K562 (cell line): Measurements from ENCODE around the gene DDC. TPM values are rescaled to one million over a fixed set of nuclear protein-coding genes. Genes with fewer than 3 reads are reported as not detected.

Experiments
- ATAC-seq: fragments of 200-7000 bp; cut with Tn5 transposase; 3 replicates; pipeline ENCODE4 v1.9.1; 2020; ENCODE audit warnings: moderate library complexity
- BruUV-seq: library from RNA; stranded (reverse); fragments of 400-500 nt; replicated peaks from 2 replicates; lab custom pipeline; 2021; lab: Mats Ljungman, UMichigan
- CTCF ChIA-PET: fragments of 300-600 bp; formaldehyde crosslinking; extraction: SDS; loops from one replicate; lab custom pipeline; 2021; ENCODE audit warnings: low intra/inter-chr PET ratio; lab: Yijun Ruan, JAX
- POLR2A ChIA-PET: fragments of 300-600, 350-650 bp; sonication (Branson Sonifier 250); formaldehyde crosslinking; extraction: SDS; loops from one replicate; lab custom pipeline; 2021; ENCODE audit warnings: antibody characterized with exemption, inconsistent platforms; lab: Yijun Ruan, JAX
- DNase-seq, 4 experiments: peaks; one replicate each; pipeline versions ENCODE4 v3.0.0 to v3.0.0-alpha.2; 2011 to 2018; ENCODE audit warnings: low spot score in 3 of 4, mixed read lengths in 3 of 4; ENCODE audit errors: extremely low read depth in 1 of 4
- FAIRE-seq: peaks from 2 replicates; lab custom pipeline; 2011; peaks lifted over from hg19 to GRCh38; lab: Jason Lieb, UNC
- H2AFZ ChIP-seq: 2 replicates; pipeline ENCODE4 v1.6.0; 2011; ENCODE audit warnings: low read depth, low read length, control low read depth, inconsistent platforms
- H3K27ac ChIP-seq: fragments of 200-600 bp; 3 replicates; pipeline ENCODE4 v1.8.0; 2011; ENCODE audit warnings: low read depth, mild to moderate bottlenecking, control low read depth, inconsistent platforms, low read length, moderate library complexity, mixed read lengths; ENCODE audit errors: extremely low read depth
- H3K27me3 ChIP-seq, 2 experiments: fragments of 300-600 bp in 1 of 2; 2 replicates in 1 of 2; 3 replicates in 1 of 2; pipeline versions ENCODE4 v1.6.0 to v1.8.0; 2011; ENCODE audit warnings: inconsistent platforms in 2 of 2, low read length in 2 of 2, mild to moderate bottlenecking in 1 of 2, mixed read lengths in 1 of 2, moderate library complexity in 1 of 2; ENCODE audit not compliant: control insufficient read depth in 2 of 2, insufficient read depth in 2 of 2
- H3K36me3 ChIP-seq: fragments of 300-600 bp; 3 replicates; pipeline ENCODE4 v1.8.0; 2011; ENCODE audit warnings: mild to moderate bottlenecking, low read length, inconsistent platforms; ENCODE audit not compliant: control insufficient read depth, insufficient read depth
- H3K4me1 ChIP-seq, 2 experiments: fragments of 200-600 bp in 1 of 2; replicated peaks in 1 of 2; 2 replicates in 1 of 2; 3 replicates in 1 of 2; pipeline versions ENCODE4 v1.5.1 to v1.8.0; 2011; ENCODE audit warnings: inconsistent platforms in 2 of 2, low read length in 2 of 2, mild to moderate bottlenecking in 1 of 2, mixed read lengths in 1 of 2, moderate library complexity in 1 of 2; ENCODE audit not compliant: control insufficient read depth in 2 of 2, insufficient read depth in 2 of 2
- H3K4me2 ChIP-seq: 2 replicates; pipeline ENCODE4 v1.6.1; 2011; ENCODE audit warnings: low read length, control low read depth, inconsistent platforms, mixed read lengths; ENCODE audit not compliant: insufficient read depth
- H3K4me3 ChIP-seq: fragments of 200-600 bp; sonication (generic), shearing (Covaris generic); 2 replicates; pipeline ENCODE4 v1.5.1; 2016; ENCODE audit warnings: control low read depth, inconsistent platforms
- H3K79me2 ChIP-seq: fragments of 200-600 bp; 3 replicates; pipeline ENCODE4 v1.8.0; 2011; ENCODE audit warnings: low read length, inconsistent platforms; ENCODE audit not compliant: control insufficient read depth, insufficient read depth
- H3K9ac ChIP-seq, 2 experiments: 2 replicates each; pipeline versions ENCODE4 v1.6.0 to v1.6.1; 2011; ENCODE audit warnings: low read depth in 2 of 2, low read length in 2 of 2, control low read depth in 1 of 2, inconsistent platforms in 1 of 2, mild to moderate bottlenecking in 1 of 2, mixed read lengths in 1 of 2; ENCODE audit not compliant: insufficient read depth in 1 of 2
- H3K9me1 ChIP-seq: one replicate; pipeline ENCODE4 v1.6.0; 2011; ENCODE audit warnings: inconsistent platforms, mild to moderate bottlenecking, low read length, moderate library complexity; ENCODE audit not compliant: control insufficient read depth, insufficient read depth
- H3K9me3 ChIP-seq: replicated peaks from 2 replicates; pipeline ENCODE4 v1.5.1; 2011; ENCODE audit warnings: low read depth, low read length, inconsistent platforms; ENCODE audit not compliant: control insufficient read depth, insufficient read depth
- H4K20me1 ChIP-seq: replicated peaks from 2 replicates; pipeline ENCODE4 v1.6.1; 2011; ENCODE audit warnings: low read length, inconsistent platforms, mixed read lengths; ENCODE audit not compliant: control insufficient read depth, insufficient read depth
- CBFB ChIP-seq: sonication (generic); formaldehyde crosslinking; IDR thresholded peaks from 2 replicates; pipeline ENCODE4 v1.4.0; 2020; ENCODE audit warnings: mild to moderate bottlenecking, missing genetic modification reagents
- CBX2 ChIP-seq: fragments of 200-600 bp; sonication (generic); IDR thresholded peaks from one replicate; pipeline ENCODE4 v1.6.1; 2012; ENCODE audit warnings: mild to moderate bottlenecking, low read length, inconsistent platforms; ENCODE audit not compliant: insufficient read depth, poor library complexity, severe bottlenecking
- CCNT2 ChIP-seq: IDR thresholded peaks from 2 replicates; pipeline ENCODE4 v1.6.1; 2011; ENCODE audit warnings: borderline replicate concordance, low read depth, mild to moderate bottlenecking, moderate library complexity, mixed read lengths, low read length; ENCODE audit not compliant: insufficient read length; ENCODE audit errors: extremely low read depth
- CHCHD3 ChIP-seq: fragments of 250-450 bp; sonication (Bioruptor Pico); IDR thresholded peaks from 2 replicates; pipeline ENCODE4 v2.1.2; 2022; ENCODE audit warnings: mild to moderate bottlenecking
- HNRNPH1 ChIP-seq: fragments of 200-400 bp; formaldehyde crosslinking; optimal IDR thresholded peaks from 2 replicates; pipeline ENCODE3; 2017; ENCODE audit warnings: low read depth, mild to moderate bottlenecking, low read length, moderate library complexity
- MCM5 ChIP-seq: fragments of 450-650 bp; IDR thresholded peaks from 2 replicates; pipeline ENCODE4 v1.6.1; 2016; ENCODE audit warnings: low read depth
- POLR2AphosphoS5 ChIP-seq: IDR thresholded peaks from 2 replicates; pipeline ENCODE4 v1.6.1; 2011; ENCODE audit warnings: mild to moderate bottlenecking, low read depth, low read length, moderate library complexity; ENCODE audit not compliant: control insufficient read depth, insufficient read depth
- RAD21 ChIP-seq, 2 experiments: fragments of 250-450 bp in 1 of 2; fragments of 450-650 bp in 1 of 2; sonication (Bioruptor Pico) in 1 of 2; formaldehyde crosslinking in 1 of 2; IDR thresholded peaks in 1 of 2; conservative IDR thresholded peaks in 1 of 2; 2 replicates each; pipeline versions ENCODE4 v1.4.0 to v1.8.0; 2020 to 2022; ENCODE audit warnings: mild to moderate bottlenecking in 2 of 2, moderate library complexity in 1 of 2
- ZNF274 ChIP-seq: IDR thresholded peaks from 2 replicates; pipeline ENCODE4 v1.6.1; 2011; ENCODE audit warnings: low read depth, mild to moderate bottlenecking, low read length, moderate library complexity, borderline replicate concordance
- WGBS: fragments of 100-300 bp; shearing (Covaris generic); methylation state at CpG from one replicate; pipeline ENCODE4 v1.1.6; 2016; ENCODE audit warnings: low coverage, mixed read lengths; ENCODE audit not compliant: insufficient coverage; ENCODE audit errors: missing lambda C conversion rate; 5-methylcytosine and 5-hydroxymethylcytosine counted together
- in situ Hi-C: fragments of 300-500 bp; cut with MboI; formaldehyde crosslinking; loops from 4 replicates; pipeline ENCODE4 v1.15.0; 2018; ENCODE audit warnings: inconsistent platforms, mixed read lengths
- intact Hi-C: fragments of 100-400 bp; cut with micrococcal nuclease; formaldehyde crosslinking; loops from 2 replicates; pipeline ENCODE4 v1.14.2; 2022
- polyA plus RNA-seq, 8 experiments: library from polyadenylated mRNA; depleted of rRNA in 4 of 8; stranded (reverse) in 5 of 8; unstranded in 3 of 8; fragments of >200 nt; fragmentation: Nextera tagmentation in 2 of 8; fragmentation: Illumina TruSeq in 1 of 8; extraction: Ambion mirVana in 2 of 8; extraction: Trizol in 1 of 8; gene quantifications; 2 replicates each; pipeline versions ENCODE4 v1.2.1 to v1.2.3, GENCODE V29; 2011 to 2014; ENCODE audit warnings: inconsistent platforms in 1 of 8, missing spikeins in 1 of 8
- total RNA-seq, 7 experiments: library from RNA; depleted of rRNA in 6 of 7; stranded (reverse); fragments of >200 nt in 6 of 7; fragmentation: Illumina TruSeq in 2 of 7; extraction: Trizol in 2 of 7; gene quantifications; 2 replicates each; pipeline versions ENCODE4 v1.2.1 to v1.2.3, GENCODE V29; 2011 to 2021; ENCODE audit warnings: low replicate concordance in 1 of 7
- TF ChIP-seq, protein P1 (sequence below), 2 experiments: fragments of 150-350 bp in 1 of 2; IDR thresholded peaks; 2 replicates each; pipeline ENCODE4 v1.6.1; 2012 to 2016; ENCODE audit warnings: low read depth in 2 of 2, low read length in 2 of 2, mild to moderate bottlenecking in 1 of 2, moderate library complexity in 1 of 2
- TF ChIP-seq, protein P2 (sequence below): fragments of 450-650 bp; IDR thresholded peaks from 2 replicates; pipeline ENCODE4 v1.6.1; 2018; ENCODE audit not compliant: partially characterized antibody
- TF ChIP-seq, protein P3 (sequence below): fragments of 200-800 bp; sonication (Bioruptor generic); IDR thresholded peaks from 2 replicates; pipeline ENCODE4 v1.6.1; 2017; ENCODE audit warnings: missing genetic modification characterization, missing compliant biosample characterization

Gene DDC
- total and polyA plus RNA-seq, 9 of the 15 experiments (the other 6 are each of a cell fraction or from before 2014, with no cell fraction given): not detected

DNA sequence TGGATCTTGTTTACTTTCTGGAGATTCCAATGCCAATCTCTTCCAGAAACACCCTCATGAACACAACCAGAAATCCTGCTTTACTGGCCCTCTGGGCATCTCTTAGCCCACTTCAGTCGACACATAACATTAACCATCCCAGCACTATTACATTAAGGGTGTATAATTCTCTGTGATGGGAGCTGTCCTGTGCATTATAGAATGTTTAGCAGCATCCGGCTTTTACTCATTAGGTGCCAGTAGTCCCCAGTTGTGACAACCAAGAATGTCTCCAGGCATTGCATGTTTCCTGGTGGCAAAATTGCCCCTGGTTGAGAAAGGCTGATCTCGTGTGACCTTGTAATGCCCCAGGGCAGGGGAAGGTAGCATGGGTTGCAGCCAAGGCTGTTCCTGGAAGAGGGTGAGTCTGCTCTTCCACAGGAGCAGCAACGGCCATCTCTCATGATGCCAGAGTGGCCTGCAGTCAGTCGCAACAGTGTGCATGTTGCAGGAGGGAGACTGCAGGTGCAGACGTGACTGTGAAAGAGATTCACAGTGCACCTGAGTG is 2.6 kb upstream of the DDC start:
- ChIA-PET POLR2A (interaction anchor here (0.9 kb wide), 1 partner anchor 30 kb away, joined by 3 read pairs; no protein-coding TSS in a partner anchor), CTCF (no interaction called here)
- Histone ChIP-seq H3K79me2 (no peaks in the 10 kb centered on the region), H3K27ac (no peak overlapping the region), H3K9me3 (no peaks in the 10 kb centered on the region), H2AFZ (no peak overlapping the region), H3K9ac (no peak overlapping the region), H4K20me1 (no peaks in the 10 kb centered on the region), H3K4me1 (no peaks in the 10 kb centered on the region), H3K27me3 (peaks cover 2 to 21% of the 10 kb centered on the region in 2 experiments; a peak in 2 of 5 replicates), H3K36me3 (no peaks in the 10 kb centered on the region), H3K4me2 (no peak overlapping the region), H3K4me3 (no peak overlapping the region), H3K9me1 (no peaks in the 10 kb centered on the region)
- FAIRE-seq: no peak
- BruUV-seq: no TSS peak
- intact Hi-C loops (loop anchor here (10.0 kb wide), 1 partner anchor 473 kb away; the partner anchor contains the start of gene ZPBP), in situ Hi-C loops (no loop called here)
- 2% methylated on average over 6 of the region's 6 CpGs for WGBS
- no peak for DNase-seq
- ATAC-seq: no peak
- TF ChIP-seq CBX2: no peak
- TF ChIP-seq CBFB (CRISPR knock-in tag): no peak
- TF ChIP-seq POLR2AphosphoS5: no peak
- no peak for TF ChIP-seq HNRNPH1
- TF ChIP-seq, protein P1, sequence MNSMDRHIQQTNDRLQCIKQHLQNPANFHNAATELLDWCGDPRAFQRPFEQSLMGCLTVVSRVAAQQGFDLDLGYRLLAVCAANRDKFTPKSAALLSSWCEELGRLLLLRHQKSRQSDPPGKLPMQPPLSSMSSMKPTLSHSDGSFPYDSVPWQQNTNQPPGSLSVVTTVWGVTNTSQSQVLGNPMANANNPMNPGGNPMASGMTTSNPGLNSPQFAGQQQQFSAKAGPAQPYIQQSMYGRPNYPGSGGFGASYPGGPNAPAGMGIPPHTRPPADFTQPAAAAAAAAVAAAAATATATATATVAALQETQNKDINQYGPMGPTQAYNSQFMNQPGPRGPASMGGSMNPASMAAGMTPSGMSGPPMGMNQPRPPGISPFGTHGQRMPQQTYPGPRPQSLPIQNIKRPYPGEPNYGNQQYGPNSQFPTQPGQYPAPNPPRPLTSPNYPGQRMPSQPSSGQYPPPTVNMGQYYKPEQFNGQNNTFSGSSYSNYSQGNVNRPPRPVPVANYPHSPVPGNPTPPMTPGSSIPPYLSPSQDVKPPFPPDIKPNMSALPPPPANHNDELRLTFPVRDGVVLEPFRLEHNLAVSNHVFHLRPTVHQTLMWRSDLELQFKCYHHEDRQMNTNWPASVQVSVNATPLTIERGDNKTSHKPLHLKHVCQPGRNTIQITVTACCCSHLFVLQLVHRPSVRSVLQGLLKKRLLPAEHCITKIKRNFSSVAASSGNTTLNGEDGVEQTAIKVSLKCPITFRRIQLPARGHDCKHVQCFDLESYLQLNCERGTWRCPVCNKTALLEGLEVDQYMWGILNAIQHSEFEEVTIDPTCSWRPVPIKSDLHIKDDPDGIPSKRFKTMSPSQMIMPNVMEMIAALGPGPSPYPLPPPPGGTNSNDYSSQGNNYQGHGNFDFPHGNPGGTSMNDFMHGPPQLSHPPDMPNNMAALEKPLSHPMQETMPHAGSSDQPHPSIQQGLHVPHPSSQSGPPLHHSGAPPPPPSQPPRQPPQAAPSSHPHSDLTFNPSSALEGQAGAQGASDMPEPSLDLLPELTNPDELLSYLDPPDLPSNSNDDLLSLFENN (IDR thresholded peaks at IDR 0.05; ENCODE audit: low read depth in 2 of 2, low read length in 2 of 2): no peak
- TF ChIP-seq RAD21 (CRISPR knock-in tag; conservative IDR thresholded peaks at IDR 0.05 in 1 of 2, IDR thresholded peaks at IDR 0.05 in 1 of 2): no peak
- no peak for TF ChIP-seq MCM5
- TF ChIP-seq ZNF274: no peak
- no peak for TF ChIP-seq CHCHD3
- TF ChIP-seq, protein P2, sequence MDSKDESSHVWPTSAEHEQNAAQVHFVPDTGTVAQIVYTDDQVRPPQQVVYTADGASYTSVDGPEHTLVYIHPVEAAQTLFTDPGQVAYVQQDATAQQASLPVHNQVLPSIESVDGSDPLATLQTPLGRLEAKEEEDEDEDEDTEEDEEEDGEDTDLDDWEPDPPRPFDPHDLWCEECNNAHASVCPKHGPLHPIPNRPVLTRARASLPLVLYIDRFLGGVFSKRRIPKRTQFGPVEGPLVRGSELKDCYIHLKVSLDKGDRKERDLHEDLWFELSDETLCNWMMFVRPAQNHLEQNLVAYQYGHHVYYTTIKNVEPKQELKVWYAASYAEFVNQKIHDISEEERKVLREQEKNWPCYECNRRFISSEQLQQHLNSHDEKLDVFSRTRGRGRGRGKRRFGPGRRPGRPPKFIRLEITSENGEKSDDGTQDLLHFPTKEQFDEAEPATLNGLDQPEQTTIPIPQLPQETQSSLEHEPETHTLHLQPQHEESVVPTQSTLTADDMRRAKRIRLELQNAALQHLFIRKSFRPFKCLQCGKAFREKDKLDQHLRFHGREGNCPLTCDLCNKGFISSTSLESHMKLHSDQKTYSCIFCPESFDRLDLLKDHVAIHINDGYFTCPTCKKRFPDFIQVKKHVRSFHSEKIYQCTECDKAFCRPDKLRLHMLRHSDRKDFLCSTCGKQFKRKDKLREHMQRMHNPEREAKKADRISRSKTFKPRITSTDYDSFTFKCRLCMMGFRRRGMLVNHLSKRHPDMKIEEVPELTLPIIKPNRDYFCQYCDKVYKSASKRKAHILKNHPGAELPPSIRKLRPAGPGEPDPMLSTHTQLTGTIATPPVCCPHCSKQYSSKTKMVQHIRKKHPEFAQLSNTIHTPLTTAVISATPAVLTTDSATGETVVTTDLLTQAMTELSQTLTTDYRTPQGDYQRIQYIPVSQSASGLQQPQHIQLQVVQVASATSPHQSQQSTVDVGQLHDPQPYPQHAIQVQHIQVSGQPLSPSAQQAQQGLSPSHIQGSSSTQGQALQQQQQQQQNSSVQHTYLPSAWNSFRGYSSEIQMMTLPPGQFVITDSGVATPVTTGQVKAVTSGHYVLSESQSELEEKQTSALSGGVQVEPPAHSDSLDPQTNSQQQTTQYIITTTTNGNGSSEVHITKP: no peak
- TF ChIP-seq, protein P3, sequence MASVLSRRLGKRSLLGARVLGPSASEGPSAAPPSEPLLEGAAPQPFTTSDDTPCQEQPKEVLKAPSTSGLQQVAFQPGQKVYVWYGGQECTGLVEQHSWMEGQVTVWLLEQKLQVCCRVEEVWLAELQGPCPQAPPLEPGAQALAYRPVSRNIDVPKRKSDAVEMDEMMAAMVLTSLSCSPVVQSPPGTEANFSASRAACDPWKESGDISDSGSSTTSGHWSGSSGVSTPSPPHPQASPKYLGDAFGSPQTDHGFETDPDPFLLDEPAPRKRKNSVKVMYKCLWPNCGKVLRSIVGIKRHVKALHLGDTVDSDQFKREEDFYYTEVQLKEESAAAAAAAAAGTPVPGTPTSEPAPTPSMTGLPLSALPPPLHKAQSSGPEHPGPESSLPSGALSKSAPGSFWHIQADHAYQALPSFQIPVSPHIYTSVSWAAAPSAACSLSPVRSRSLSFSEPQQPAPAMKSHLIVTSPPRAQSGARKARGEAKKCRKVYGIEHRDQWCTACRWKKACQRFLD (CRISPR knock-in tag): no peak
- no peak for TF ChIP-seq CCNT2
